Neural cell (in vitro differentiated cells): Measurements from ENCODE around the gene RAP1B.

Source experiments
- EP300 ChIP-seq: fragments of 450-650 bp; conservative IDR thresholded peaks from 2 replicates; pipeline ENCODE4 v1.6.1; 2014; ENCODE audit warnings: antibody characterized with exemption, mild to moderate bottlenecking, moderate library complexity; ENCODE audit not compliant: poor library complexity, severe bottlenecking
- EZH2 ChIP-seq: fragments of 200-600, 300-800 bp; shearing (Covaris generic), sonication (generic); IDR thresholded peaks from 2 replicates; pipeline ENCODE4 v1.6.1; 2014; ENCODE audit warnings: antibody characterized with exemption, low read length, borderline replicate concordance, mild to moderate bottlenecking; ENCODE audit not compliant: insufficient read depth, poor library complexity, severe bottlenecking
- MXI1 ChIP-seq: fragments of 450-650 bp; conservative IDR thresholded peaks from 2 replicates; pipeline ENCODE4 v1.6.1; 2014; ENCODE audit warnings: antibody characterized with exemption, mild to moderate bottlenecking; ENCODE audit not compliant: poor library complexity, severe bottlenecking
- POLR2AphosphoS5 ChIP-seq: IDR thresholded peaks from 2 replicates; pipeline ENCODE4 v1.6.1; 2012
- RAD21 ChIP-seq: fragments of 450-650 bp; conservative IDR thresholded peaks from 2 replicates; pipeline ENCODE4 v1.6.1; 2014; ENCODE audit warnings: antibody characterized with exemption, mild to moderate bottlenecking, moderate library complexity
- SMC3 ChIP-seq: fragments of 450-650 bp; conservative IDR thresholded peaks from 2 replicates; pipeline ENCODE4 v1.6.1; 2014; ENCODE audit warnings: antibody characterized with exemption, mild to moderate bottlenecking, moderate library complexity; ENCODE audit not compliant: poor library complexity
- TAF1 ChIP-seq: IDR thresholded peaks from 2 replicates; pipeline ENCODE4 v1.6.1; 2012; ENCODE audit warnings: low read depth
- TF ChIP-seq, protein P1 (sequence below): IDR thresholded peaks from 2 replicates; pipeline ENCODE4 v1.6.1; 2012; ENCODE audit warnings: borderline replicate concordance
- TF ChIP-seq, protein P2 (sequence below): fragments of 450-650 bp; IDR thresholded peaks from 2 replicates; pipeline ENCODE4 v1.5.1; 2014; ENCODE audit warnings: antibody characterized with exemption, mild to moderate bottlenecking, moderate library complexity; ENCODE audit not compliant: poor library complexity, severe bottlenecking

DNA sequence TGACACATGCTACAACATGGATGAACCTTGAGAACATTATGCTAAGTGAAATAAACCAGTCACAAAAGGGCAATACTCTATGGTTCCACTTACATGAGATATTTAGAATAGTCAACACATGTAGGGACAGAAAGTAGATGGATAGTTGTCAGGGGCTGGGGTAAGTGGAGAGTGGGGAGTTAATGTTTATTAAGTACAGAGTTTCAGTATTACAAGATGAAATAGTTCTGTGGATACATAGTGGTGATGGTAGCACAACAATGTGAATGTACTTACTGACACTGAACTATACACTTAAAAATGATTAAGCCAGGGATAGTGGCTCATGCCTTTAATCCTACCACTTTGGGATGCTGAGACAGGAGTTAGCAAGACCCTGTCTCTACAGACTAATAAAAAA lies 84.8 kb downstream of the RAP1B start:
- TF ChIP-seq, protein P1, sequence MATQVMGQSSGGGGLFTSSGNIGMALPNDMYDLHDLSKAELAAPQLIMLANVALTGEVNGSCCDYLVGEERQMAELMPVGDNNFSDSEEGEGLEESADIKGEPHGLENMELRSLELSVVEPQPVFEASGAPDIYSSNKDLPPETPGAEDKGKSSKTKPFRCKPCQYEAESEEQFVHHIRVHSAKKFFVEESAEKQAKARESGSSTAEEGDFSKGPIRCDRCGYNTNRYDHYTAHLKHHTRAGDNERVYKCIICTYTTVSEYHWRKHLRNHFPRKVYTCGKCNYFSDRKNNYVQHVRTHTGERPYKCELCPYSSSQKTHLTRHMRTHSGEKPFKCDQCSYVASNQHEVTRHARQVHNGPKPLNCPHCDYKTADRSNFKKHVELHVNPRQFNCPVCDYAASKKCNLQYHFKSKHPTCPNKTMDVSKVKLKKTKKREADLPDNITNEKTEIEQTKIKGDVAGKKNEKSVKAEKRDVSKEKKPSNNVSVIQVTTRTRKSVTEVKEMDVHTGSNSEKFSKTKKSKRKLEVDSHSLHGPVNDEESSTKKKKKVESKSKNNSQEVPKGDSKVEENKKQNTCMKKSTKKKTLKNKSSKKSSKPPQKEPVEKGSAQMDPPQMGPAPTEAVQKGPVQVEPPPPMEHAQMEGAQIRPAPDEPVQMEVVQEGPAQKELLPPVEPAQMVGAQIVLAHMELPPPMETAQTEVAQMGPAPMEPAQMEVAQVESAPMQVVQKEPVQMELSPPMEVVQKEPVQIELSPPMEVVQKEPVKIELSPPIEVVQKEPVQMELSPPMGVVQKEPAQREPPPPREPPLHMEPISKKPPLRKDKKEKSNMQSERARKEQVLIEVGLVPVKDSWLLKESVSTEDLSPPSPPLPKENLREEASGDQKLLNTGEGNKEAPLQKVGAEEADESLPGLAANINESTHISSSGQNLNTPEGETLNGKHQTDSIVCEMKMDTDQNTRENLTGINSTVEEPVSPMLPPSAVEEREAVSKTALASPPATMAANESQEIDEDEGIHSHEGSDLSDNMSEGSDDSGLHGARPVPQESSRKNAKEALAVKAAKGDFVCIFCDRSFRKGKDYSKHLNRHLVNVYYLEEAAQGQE = no peak
- TF ChIP-seq, protein P2, sequence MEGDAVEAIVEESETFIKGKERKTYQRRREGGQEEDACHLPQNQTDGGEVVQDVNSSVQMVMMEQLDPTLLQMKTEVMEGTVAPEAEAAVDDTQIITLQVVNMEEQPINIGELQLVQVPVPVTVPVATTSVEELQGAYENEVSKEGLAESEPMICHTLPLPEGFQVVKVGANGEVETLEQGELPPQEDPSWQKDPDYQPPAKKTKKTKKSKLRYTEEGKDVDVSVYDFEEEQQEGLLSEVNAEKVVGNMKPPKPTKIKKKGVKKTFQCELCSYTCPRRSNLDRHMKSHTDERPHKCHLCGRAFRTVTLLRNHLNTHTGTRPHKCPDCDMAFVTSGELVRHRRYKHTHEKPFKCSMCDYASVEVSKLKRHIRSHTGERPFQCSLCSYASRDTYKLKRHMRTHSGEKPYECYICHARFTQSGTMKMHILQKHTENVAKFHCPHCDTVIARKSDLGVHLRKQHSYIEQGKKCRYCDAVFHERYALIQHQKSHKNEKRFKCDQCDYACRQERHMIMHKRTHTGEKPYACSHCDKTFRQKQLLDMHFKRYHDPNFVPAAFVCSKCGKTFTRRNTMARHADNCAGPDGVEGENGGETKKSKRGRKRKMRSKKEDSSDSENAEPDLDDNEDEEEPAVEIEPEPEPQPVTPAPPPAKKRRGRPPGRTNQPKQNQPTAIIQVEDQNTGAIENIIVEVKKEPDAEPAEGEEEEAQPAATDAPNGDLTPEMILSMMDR = no peak
- TF ChIP-seq EZH2 (no peak), TAF1 (no peak), EP300 (no peak), SMC3 (no peak), POLR2AphosphoS5 (no peak), MXI1 (no peak), RAD21 (no peak)
